ENCODE measurements around the gene BOLA2.
"Not testable (repeated sequence)": the region's sequence is repeated elsewhere in the genome, so short reads cannot be mapped to it uniquely, and the experiment has no call there.

The BOLA2 gene

DNA sequence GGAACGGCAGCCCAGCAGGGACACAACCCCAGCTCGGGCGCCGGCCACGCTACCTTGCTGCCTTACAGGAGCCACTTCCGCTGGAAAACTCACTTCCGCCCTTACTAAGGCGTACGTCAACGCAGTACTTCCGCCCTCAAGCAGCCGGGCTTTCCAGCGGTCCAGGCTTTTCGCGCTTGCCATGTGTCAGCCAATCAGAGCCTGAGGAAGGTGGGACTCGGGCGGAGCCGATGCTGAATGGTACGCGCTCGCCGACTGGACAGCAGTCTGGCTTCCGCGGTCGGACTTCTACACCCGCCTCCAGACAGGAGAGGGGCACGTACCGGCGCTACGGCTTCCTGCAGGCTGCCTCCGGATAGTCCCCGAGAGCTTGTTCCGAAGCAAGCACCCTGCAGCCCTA lies at the start of gene BOLA2, which contains the start of gene SLX1B:
Gene BOLA2, minus strand, starts transcription at position 83 of the 400 bp plus-strand sequence. CDS start 98 bp downstream, outside the sequence.
Gene SLX1B, plus strand, starts transcription at position 265 of the 400 bp plus-strand sequence.
- not testable (repeated sequence) for DNase-seq

DNA sequence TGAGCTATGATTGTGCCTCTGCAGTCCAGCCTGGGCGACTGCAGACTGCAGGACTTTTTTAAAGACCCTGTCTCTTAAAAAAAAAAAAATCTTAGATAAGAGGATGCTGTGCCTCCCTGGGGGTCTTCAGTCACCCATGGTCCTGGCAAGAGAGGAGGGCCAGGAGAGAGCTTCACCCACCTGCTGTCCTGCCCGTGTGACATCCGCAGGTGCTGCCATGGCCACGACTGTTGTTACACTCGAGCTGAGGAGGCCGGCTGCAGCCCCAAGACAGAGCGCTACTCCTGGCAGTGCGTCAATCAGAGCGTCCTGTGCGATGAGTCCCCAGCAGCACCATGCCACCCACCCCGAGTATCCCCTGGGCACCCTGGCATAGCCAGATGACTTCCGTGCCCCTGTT lies 28.1 kb upstream of the BOLA2 start:
- DNase-seq = not testable (repeated sequence)

DNA sequence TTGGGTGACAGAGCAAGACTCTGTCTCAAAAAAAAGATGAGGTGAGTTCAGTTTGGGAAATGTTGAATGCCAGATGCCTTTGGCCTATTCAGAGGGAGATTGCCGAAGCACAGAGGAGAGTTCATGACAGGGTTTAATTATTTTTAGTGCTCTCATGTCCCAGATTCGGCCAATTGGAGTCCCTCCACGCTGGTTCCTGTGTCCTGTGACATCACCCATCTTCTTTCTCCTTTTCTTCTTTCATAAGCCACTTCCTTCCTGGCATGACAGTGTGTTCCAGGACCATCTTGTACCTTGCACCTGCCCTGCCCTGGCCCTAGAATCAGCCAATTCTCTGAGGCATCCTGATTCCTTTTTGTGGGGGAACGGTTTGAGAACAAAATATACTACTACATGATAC lies 17.9 kb upstream of the BOLA2 start:
- DNase-seq = not testable (repeated sequence)

- DNase-seq = not testable (repeated sequence)
Measured at GRCh38 chr16:29469660-29470059, 15.5 kb upstream of the BOLA2 start.

- DNase-seq = not testable (repeated sequence)
Measured at GRCh38 chr16:29467654-29468366, 13.7 kb upstream of the BOLA2 start.

GRCh38 chr16:29466904-29467303 lies 12.8 kb upstream of the BOLA2 start:
- not testable (repeated sequence) for DNase-seq

- not testable (repeated sequence) for DNase-seq
Measured at GRCh38 chr16:29465985-29466824, 12.1 kb upstream of the BOLA2 start.

DNA sequence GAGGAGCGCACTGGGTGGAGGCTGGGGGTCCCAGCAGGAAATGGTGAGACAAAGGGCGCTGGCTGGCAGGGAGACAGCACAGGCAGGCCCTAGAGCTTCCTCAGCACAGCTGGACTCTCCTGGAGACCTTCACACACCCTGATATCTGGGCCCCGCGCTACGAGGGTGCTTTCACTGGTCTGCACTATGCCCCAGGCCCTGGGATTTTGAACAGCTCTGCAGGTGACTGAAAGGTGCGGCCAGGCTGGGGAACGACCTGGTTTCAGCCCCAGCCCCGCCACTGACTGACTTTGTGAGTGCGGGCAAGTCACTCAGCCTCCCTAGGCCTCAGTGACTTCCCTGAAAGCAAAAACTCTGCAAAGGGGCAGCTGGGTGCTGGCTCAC lies 6.5 kb upstream of the BOLA2 start:
- DNase-seq = not testable (repeated sequence)

DNA sequence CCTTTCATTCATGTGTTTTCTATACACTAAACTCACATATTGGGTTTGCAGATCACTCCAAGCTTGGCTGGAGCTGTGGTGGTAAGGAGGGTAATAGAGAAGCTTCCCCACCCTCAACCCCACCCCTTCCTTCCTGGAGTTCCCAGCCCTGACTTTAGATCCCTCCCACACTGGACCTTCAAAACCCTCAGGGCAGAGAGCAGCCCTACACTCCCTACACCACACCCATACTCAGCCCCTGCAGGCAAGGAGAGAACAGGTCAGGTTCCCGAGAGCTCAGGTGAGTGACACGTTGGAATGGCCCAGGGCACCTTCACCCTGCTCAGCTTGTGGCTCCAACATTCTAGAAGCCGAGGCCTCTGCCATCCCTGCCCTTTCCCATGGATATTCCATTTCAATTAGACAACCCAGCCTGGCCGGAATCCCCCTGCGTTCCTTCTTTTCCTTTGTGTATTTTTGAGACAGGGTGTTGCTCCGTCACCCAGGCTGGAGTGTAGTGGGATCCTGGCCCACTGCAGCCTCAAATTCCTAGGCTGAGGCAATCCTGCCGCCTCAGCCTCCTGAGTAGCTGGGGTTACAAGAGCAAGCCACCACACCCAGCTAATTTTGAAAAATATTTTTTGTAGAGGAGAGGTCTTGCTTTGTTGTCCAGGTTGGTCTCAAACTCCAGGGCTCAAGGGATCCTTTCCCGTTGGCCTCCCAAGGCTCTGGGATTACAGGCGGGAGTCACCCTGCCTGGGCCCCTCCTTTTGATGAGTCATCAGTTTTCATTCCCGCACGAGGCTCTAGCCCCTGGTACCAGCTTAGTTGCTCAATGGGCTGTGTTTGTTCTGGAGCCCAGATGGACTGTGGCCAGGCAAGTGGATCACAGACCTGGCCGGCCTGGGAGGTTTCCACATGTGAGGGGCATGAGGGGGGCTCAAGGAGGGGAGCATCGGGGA lies 5.8 kb upstream of the BOLA2 start, which contains the start of gene SULT1A4:
Gene SULT1A4, plus strand, starts transcription at position 208 of the 941 bp plus-strand sequence. CDS start 1,473 bp downstream, outside the sequence.
- not testable (repeated sequence) for DNase-seq

DNA sequence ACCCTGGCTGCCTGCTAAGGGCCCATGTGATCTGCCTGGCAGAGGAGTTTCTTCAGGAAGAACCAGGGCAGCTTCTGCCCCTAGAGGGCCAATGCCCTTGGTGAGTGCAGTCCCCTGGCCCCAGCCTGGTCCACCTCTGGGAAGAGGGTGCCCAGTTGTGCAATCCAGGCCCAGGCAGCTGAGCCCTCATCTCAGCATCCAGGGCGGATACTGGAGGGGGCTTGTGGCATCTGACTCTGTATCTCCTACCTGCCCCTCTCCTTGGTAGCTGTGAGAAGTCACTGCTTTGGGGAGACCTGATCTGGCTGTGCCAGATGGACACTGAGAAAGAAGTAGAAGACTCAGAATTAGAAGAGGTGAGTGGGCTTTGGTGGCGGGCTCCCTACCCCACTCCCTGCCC lies 3.5 kb upstream of the BOLA2 start:
- not testable (repeated sequence) for DNase-seq

DNA sequence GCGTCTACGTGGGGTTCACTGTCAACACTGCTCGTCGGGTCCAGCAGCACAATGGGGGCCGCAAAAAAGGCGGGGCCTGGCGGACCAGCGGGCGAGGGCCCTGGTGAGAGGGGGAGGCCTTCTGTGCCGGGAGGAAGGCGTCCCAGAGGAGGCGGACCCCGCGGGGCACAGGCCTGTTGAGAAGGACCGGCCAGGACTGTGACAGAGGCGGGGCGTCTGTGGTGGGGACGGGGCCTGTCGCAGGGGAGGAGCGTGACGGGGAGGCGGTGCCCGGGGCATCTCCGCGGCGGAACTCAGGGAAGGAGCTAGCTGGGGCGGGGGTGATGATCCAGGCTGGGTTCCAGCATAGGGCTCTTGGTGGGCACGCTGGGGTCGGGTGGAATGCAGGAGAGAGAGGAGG lies 677 bp upstream of the BOLA2 start:
- not testable (repeated sequence) for DNase-seq

DNA sequence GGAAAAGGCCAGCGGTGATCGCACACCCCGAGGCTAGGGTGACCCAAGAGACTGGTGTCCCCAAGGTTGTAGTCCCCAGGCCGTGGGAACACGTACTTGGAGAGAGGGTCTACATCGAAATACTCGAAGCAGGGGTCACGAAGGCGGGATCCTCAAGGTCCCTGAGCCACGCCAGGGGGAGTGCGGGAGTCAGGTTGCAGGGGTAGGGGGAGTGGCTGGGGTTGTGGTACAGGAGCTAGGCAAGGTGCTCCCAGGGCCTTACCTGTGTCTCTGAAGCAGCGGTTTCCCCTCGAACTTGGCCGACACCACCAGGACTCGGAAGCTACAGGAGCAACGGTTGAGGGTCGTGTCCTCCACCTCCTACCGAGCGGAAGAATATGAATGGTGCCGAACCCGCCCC lies 397 bp downstream of the BOLA2 start:
- not testable (repeated sequence) for DNase-seq

- not testable (repeated sequence) for DNase-seq
Measured at GRCh38 chr16:29425390-29425789, 28.8 kb downstream of the BOLA2 start.

- DNase-seq = not testable (repeated sequence)
Measured at GRCh38 chr16:29423587-29423986, 30.6 kb downstream of the BOLA2 start.

DNA sequence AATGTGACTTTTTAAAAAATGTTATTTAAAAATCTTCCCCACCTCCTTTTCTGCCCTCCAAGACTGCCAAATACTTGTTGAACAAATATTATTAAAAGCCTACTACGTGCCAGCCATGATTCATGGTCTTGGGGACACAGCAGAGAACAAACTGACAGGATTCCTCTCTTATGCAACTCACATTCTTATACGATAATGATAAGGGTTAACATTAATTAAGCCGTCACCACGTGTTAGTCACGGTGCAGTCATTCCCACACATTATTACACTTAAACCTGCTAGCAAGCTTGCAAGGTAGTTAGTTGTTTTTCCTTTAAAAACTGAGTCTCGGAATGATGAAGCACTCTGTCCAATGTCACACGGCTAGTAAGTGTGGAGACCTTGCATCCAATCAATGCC lies 48.9 kb downstream of the BOLA2 start:
- DNase-seq = not testable (repeated sequence)
